Measurements from ENCODE around the gene FCN1.

FCN1 gene

DNA sequence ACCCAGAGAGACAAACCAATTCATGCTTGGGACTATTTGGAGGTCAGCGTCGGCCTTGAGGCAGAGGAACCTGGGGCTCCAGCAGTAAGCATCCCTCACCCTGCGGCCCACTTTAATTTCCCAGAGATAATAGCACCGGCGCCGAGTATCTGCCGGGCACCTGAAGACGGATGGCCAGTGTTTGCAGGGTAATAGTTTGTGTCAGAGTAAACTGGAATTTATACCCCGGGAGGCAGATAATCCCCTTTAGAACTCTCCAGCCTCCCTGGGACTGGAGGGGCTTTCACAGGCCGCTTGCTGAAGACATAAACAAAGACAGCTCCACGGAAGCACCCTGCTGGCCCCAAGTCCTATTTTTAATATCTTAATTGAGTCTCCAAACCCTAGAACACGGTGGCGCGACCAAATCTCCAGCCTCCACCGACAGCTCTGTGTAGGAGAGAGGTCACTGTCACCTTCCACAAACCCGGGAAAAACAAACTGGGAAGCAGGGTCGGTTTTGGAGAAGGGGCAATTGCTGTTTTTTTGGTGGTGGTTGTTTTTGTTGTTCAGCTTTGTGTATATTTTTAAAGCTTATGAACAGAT lies 17.4 kb upstream of the FCN1 start:
- H3K36me3 ChIP-seq, result no peaks in the 10 kb centered on the region
- no peaks in the 10 kb centered on the region for H3K9me3 ChIP-seq (ENCODE audit: severe bottlenecking)
- peak overlapping the region; percentile 90 for H3K27ac ChIP-seq
- TF ChIP-seq, protein P1, sequence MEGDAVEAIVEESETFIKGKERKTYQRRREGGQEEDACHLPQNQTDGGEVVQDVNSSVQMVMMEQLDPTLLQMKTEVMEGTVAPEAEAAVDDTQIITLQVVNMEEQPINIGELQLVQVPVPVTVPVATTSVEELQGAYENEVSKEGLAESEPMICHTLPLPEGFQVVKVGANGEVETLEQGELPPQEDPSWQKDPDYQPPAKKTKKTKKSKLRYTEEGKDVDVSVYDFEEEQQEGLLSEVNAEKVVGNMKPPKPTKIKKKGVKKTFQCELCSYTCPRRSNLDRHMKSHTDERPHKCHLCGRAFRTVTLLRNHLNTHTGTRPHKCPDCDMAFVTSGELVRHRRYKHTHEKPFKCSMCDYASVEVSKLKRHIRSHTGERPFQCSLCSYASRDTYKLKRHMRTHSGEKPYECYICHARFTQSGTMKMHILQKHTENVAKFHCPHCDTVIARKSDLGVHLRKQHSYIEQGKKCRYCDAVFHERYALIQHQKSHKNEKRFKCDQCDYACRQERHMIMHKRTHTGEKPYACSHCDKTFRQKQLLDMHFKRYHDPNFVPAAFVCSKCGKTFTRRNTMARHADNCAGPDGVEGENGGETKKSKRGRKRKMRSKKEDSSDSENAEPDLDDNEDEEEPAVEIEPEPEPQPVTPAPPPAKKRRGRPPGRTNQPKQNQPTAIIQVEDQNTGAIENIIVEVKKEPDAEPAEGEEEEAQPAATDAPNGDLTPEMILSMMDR (IDR thresholded peaks at IDR 0.05; ENCODE audit: low read depth, low read length), result no peak
- peak; percentile 92 for DNase-seq
- H3K4me3 ChIP-seq (ENCODE audit: low read depth, low read length), result peak overlapping the region; percentile 29
- H3K27me3 ChIP-seq (ENCODE audit: insufficient read depth, low read depth, severe bottlenecking), result no peaks in the 10 kb centered on the region

DNA sequence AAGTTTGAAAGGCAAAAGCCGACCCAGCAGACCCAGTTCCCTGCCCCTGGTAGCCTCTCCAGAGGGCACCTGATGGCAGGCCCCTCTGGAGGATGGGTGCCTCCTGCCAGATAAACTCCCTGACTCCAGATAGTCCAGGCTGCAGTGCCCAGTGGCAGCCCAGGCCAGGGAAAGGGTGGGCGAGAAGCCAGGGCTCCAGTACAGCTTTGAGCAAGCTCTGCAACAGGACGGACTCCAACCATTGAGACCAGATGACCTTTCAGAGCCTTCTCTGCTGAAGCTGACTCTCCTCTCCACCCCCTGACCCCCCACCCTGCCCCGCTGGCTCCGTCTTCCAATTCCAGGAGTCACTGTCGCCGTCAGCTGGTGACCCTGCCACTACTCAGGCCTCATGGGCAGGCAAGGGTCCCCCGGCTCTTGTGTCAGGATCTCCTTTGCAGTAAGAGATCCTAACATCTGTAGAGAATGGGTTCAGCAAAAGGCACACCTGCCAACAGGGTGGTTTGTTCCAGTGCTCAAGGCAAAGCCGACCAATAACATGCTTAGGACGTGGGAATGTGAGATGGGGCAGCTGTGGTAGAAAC lies 15.5 kb upstream of the FCN1 start:
- TF ChIP-seq, protein P1 (IDR thresholded peaks at IDR 0.05; ENCODE audit: low read depth, low read length), result no peak
- Histone ChIP-seq H3K27ac (peak overlapping the region; percentile 90), H3K9me3 (ENCODE audit: severe bottlenecking) (no peaks in the 10 kb centered on the region), H3K36me3 (no peaks in the 10 kb centered on the region), H3K4me3 (ENCODE audit: low read depth, low read length) (no peak overlapping the region), H3K27me3 (ENCODE audit: insufficient read depth, low read depth, severe bottlenecking) (no peaks in the 10 kb centered on the region)
- no peak for DNase-seq

DNA sequence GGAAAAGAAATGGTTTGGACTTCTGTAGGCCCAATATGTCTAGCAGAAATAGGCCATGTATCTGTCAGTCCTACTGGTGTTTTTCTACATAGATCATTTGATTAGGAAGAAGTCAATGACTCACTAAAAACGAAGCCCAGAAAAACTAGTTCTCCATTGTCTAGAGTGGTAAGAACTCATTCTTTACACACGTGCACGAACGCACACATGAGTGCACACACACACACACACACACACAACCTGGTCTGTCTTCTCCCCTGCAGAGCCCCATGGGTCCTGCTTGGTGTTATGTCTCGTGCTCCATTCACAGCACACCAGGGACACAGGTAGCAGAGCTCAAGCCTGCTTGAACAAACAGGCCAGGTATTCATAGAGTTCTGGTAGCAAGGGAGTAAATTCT lies 14.9 kb upstream of the FCN1 start:
- Histone ChIP-seq H3K36me3 (no peaks in the 10 kb centered on the region), H3K9me3 (ENCODE audit: severe bottlenecking) (no peaks in the 10 kb centered on the region), H3K27me3 (ENCODE audit: insufficient read depth, low read depth, severe bottlenecking) (no peaks in the 10 kb centered on the region), H3K4me3 (ENCODE audit: low read depth, low read length) (no peak overlapping the region), H3K27ac (peak overlapping the region; percentile 90)
- DNase-seq, result no peak
- TF ChIP-seq, protein P1 (IDR thresholded peaks at IDR 0.05; ENCODE audit: low read depth, low read length), result no peak

DNA sequence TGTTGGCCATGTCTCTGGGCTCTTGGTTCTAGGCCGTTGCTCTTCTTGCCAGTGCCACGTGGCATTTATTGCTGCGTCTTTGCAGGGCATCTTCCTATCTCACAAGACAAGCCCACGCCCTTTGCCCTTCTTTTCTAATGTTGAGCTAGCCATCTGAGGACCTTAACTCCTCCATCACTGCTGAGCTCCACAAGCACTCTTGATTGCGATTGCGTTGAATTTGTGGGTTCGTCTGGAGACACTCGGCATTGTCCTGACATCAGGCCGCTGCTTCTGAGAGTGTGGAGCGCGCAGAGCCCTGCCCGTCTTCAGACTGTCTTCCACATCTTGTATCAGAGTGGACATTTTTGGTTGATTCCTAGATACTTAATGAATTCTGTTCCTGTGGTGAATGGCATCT lies 14.5 kb upstream of the FCN1 start:
- Histone ChIP-seq H3K4me3 (ENCODE audit: low read depth, low read length) (no peak overlapping the region), H3K27me3 (ENCODE audit: insufficient read depth, low read depth, severe bottlenecking) (no peaks in the 10 kb centered on the region), H3K36me3 (no peaks in the 10 kb centered on the region), H3K27ac (peak overlapping the region; percentile 46), H3K9me3 (ENCODE audit: severe bottlenecking) (no peaks in the 10 kb centered on the region)
- DNase-seq, result no peak
- TF ChIP-seq, protein P1 (IDR thresholded peaks at IDR 0.05; ENCODE audit: low read depth, low read length), result no peak

DNA sequence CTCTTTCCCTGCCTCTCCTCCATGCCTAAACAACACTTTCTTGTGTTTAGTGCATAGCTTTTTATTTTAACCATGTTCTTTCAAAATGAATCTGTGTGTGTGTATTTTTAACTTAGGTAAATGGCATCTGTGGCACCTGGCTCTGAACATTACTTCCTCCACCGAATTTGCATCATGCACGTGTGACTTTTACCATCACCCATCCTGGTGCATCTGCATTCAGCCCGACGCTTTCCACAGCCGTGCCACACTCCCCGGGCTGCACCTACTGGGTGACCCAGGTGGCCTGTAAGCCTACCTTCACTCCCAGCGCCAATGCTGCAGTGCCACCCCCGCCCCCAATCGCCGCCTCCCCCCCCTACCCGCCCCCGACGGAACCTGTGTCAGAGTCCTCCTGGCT lies 12.7 kb upstream of the FCN1 start:
- Histone ChIP-seq H3K36me3 (no peaks in the 10 kb centered on the region), H3K4me3 (ENCODE audit: low read depth, low read length) (no peak overlapping the region), H3K9me3 (ENCODE audit: severe bottlenecking) (no peaks in the 10 kb centered on the region), H3K27ac (no peak overlapping the region), H3K27me3 (ENCODE audit: insufficient read depth, low read depth, severe bottlenecking) (no peaks in the 10 kb centered on the region)
- TF ChIP-seq, protein P1 (IDR thresholded peaks at IDR 0.05; ENCODE audit: low read depth, low read length), result no peak
- DNase-seq, result no peak

Measured in WERI-Rb-1 (cell line).